H1 (cell line): ENCODE measurements around the gene DFFB. TPM values are rescaled to one million over a fixed set of nuclear protein-coding genes. Genes with fewer than 3 reads are reported as not detected.

Source experiments
- CTCF ChIA-PET: fragments of 300-600 bp; sonication (Branson Sonifier 250); formaldehyde crosslinking; loops from one replicate; lab custom pipeline; 2021; ENCODE audit not compliant: partially characterized antibody; lab: Charles Lee
- POLR2A ChIA-PET: fragments of 300-600 bp; sonication (Branson Sonifier 250); formaldehyde crosslinking; loops from one replicate; lab custom pipeline; 2021; ENCODE audit warnings: inconsistent platforms; ENCODE audit not compliant: partially characterized antibody; lab: Charles Lee
- DNase-seq, 2 experiments: peaks; one replicate each; pipeline versions ENCODE4 v3.0.0 to v3.0.0-alpha.2; 2010 to 2022; ENCODE audit warnings: low spot score in 2 of 2, low read depth in 1 of 2, mixed read lengths in 1 of 2
- FAIRE-seq: peaks from 2 replicates; lab custom pipeline; 2011; peaks lifted over from hg19 to GRCh38; lab: Jason Lieb, UNC
- H2AFZ ChIP-seq: 2 replicates; pipeline ENCODE4 v1.8.1; 2012; ENCODE audit warnings: low read length, inconsistent platforms
- H2AK5ac ChIP-seq: 2 replicates; pipeline ENCODE4 v1.6.1; 2013; ENCODE audit warnings: low read depth, low read length
- H2BK120ac ChIP-seq: replicated peaks from 2 replicates; pipeline ENCODE3; 2013; ENCODE audit warnings: low read depth, low read length, inconsistent platforms
- H2BK12ac ChIP-seq: 2 replicates; pipeline ENCODE4 v1.6.1; 2013; ENCODE audit warnings: low read depth, low read length
- H2BK15ac ChIP-seq: 2 replicates; pipeline ENCODE4 v1.6.1; 2013; ENCODE audit warnings: low read length
- H2BK20ac ChIP-seq: 2 replicates; pipeline ENCODE4 v1.6.1; 2013; ENCODE audit warnings: low read length
- H2BK5ac ChIP-seq: 2 replicates; pipeline ENCODE4 v1.6.1; 2013; ENCODE audit warnings: low read depth, low read length
- H3K14ac ChIP-seq: 2 replicates; pipeline ENCODE4 v1.6.1; 2013; ENCODE audit warnings: inconsistent platforms; ENCODE audit not compliant: insufficient read length
- H3K18ac ChIP-seq: 2 replicates; pipeline ENCODE4 v1.6.1; 2013; ENCODE audit warnings: low read length; ENCODE audit errors: extremely low read depth
- H3K23ac ChIP-seq: 2 replicates; pipeline ENCODE4 v1.6.1; 2013; ENCODE audit warnings: inconsistent platforms; ENCODE audit not compliant: insufficient read length
- H3K23me2 ChIP-seq: 2 replicates; pipeline ENCODE4 v1.6.1; 2013; ENCODE audit warnings: low read depth, low read length
- H3K27ac ChIP-seq: 2 replicates; pipeline ENCODE4 v1.6.1; 2011; ENCODE audit warnings: low read depth, low read length, inconsistent platforms
- H3K27me3 ChIP-seq, 4 experiments: replicated peaks in 1 of 4; 1 replicate in 1 of 4; 2 replicates in 3 of 4; pipeline versions ENCODE4 v1.6.1 to v1.8.1; 2011 to 2013; ENCODE audit warnings: low read length in 3 of 4, mild to moderate bottlenecking in 3 of 4, inconsistent platforms in 2 of 4, mixed read lengths in 2 of 4, moderate library complexity in 1 of 4; ENCODE audit not compliant: control insufficient read depth in 3 of 4, insufficient read depth in 3 of 4; ENCODE audit errors: extremely low read depth in 1 of 4
- H3K36me3 ChIP-seq, 4 experiments: 2 replicates each; pipeline versions ENCODE4 v1.6.1 to v1.8.1; 2011 to 2013; ENCODE audit warnings: mild to moderate bottlenecking in 4 of 4, low read length in 3 of 4, moderate library complexity in 2 of 4, control low read depth in 1 of 4, inconsistent platforms in 1 of 4; ENCODE audit not compliant: insufficient read depth in 4 of 4, control insufficient read depth in 2 of 4
- H3K4ac ChIP-seq: replicated peaks from 2 replicates; pipeline ENCODE3; 2013; ENCODE audit warnings: low read length, low read depth, mixed read lengths, inconsistent platforms; ENCODE audit not compliant: insufficient read length
- H3K4me1 ChIP-seq, 4 experiments: replicated peaks in 1 of 4; 1 replicate in 1 of 4; 2 replicates in 3 of 4; pipeline versions ENCODE4 v1.6.1 to v1.8.1; 2011 to 2013; ENCODE audit warnings: low read length in 3 of 4, inconsistent platforms in 2 of 4, mixed read lengths in 1 of 4; ENCODE audit not compliant: insufficient read depth in 4 of 4, control insufficient read depth in 3 of 4
- H3K4me2 ChIP-seq, 2 experiments: 2 replicates each; pipeline versions ENCODE4 v1.6.1 to v1.8.1; 2011 to 2013; ENCODE audit warnings: low read depth in 2 of 2, low read length in 2 of 2, control low read depth in 1 of 2, inconsistent platforms in 1 of 2, mild to moderate bottlenecking in 1 of 2; ENCODE audit not compliant: insufficient read depth in 1 of 2
- H3K4me3 ChIP-seq, 4 experiments: fragments of 200-600, 300-600 bp in 1 of 4; sonication (generic), shearing (Covaris generic), sonication (Bioruptor Twin) in 1 of 4; 2 replicates each; pipeline versions ENCODE4 v1.5.1 to v1.8.1; 2011 to 2016; ENCODE audit warnings: low read length in 4 of 4, low read depth in 3 of 4, control low read depth in 2 of 4, inconsistent platforms in 2 of 4, mild to moderate bottlenecking in 2 of 4, mixed read lengths in 1 of 4, moderate library complexity in 1 of 4; ENCODE audit not compliant: insufficient read depth in 2 of 4; ENCODE audit errors: extremely low read depth in 1 of 4
- H3K56ac ChIP-seq: replicated peaks from 2 replicates; pipeline ENCODE3; 2013; ENCODE audit warnings: low read depth, mild to moderate bottlenecking, mixed read lengths, low read length, inconsistent platforms; ENCODE audit not compliant: insufficient read length
- H3K79me1 ChIP-seq: 2 replicates; pipeline ENCODE4 v1.6.1; 2013; ENCODE audit warnings: low read depth, low read length, control low read depth
- H3K79me2 ChIP-seq, 2 experiments: 2 replicates each; pipeline versions ENCODE4 v1.6.1 to v1.8.1; 2012 to 2013; ENCODE audit warnings: low read length in 2 of 2, mild to moderate bottlenecking in 2 of 2, inconsistent platforms in 1 of 2; ENCODE audit not compliant: insufficient read depth in 2 of 2, control insufficient read depth in 1 of 2
- H3K9ac ChIP-seq, 4 experiments: replicated peaks in 1 of 4; 1 replicate in 1 of 4; 2 replicates in 3 of 4; pipeline versions ENCODE4 v1.6.1 to v1.8.1; 2011 to 2013; ENCODE audit warnings: low read depth in 3 of 4, low read length in 3 of 4, control low read depth in 2 of 4, mild to moderate bottlenecking in 2 of 4, moderate library complexity in 2 of 4, inconsistent platforms in 1 of 4; ENCODE audit errors: extremely low read depth in 1 of 4
- H3K9me3 ChIP-seq, 2 experiments: 2 replicates each; pipeline versions ENCODE4 v1.6.1 to v1.8.1; 2012 to 2013; ENCODE audit warnings: mild to moderate bottlenecking in 2 of 2, moderate library complexity in 2 of 2, control low read depth in 1 of 2, inconsistent platforms in 1 of 2, low read depth in 1 of 2, low read length in 1 of 2, mixed read lengths in 1 of 2; ENCODE audit not compliant: insufficient read depth in 2 of 2
- H4K20me1 ChIP-seq, 2 experiments: replicated peaks in 1 of 2; 2 replicates each; pipeline versions ENCODE3 to v1.8.1; 2011 to 2013; ENCODE audit warnings: inconsistent platforms in 2 of 2, low read length in 2 of 2, mild to moderate bottlenecking in 1 of 2; ENCODE audit not compliant: insufficient read depth in 2 of 2, control insufficient read depth in 1 of 2
- H4K5ac ChIP-seq: 2 replicates; pipeline ENCODE4 v1.6.1; 2013; ENCODE audit warnings: low read length, low read depth, mixed read lengths, inconsistent platforms; ENCODE audit not compliant: insufficient read length
- H4K8ac ChIP-seq: 2 replicates; pipeline ENCODE4 v1.8.0; 2013; ENCODE audit warnings: mild to moderate bottlenecking, moderate library complexity, low read length, inconsistent platforms; ENCODE audit not compliant: insufficient read depth; ENCODE audit errors: extremely low read depth
- H4K91ac ChIP-seq: replicated peaks from 2 replicates; pipeline ENCODE3; 2013; ENCODE audit warnings: low read length, mixed read lengths, inconsistent platforms; ENCODE audit not compliant: insufficient read length
- CBX5 ChIP-seq: fragments of 300-800, 300-1000 bp; sonication (generic); IDR thresholded peaks from 2 replicates; pipeline ENCODE4 v1.7.1; 2016; ENCODE audit warnings: antibody characterized with exemption, low read length, low read depth
- CHD1 ChIP-seq: IDR thresholded peaks from 2 replicates; pipeline ENCODE4 v1.6.1; 2012; ENCODE audit warnings: low read depth, low read length, improper control_type of control experiment
- FOSL1 ChIP-seq: IDR thresholded peaks from 2 replicates; pipeline ENCODE4 v1.6.1; 2011; ENCODE audit warnings: mild to moderate bottlenecking, low read depth, low read length, moderate library complexity; ENCODE audit not compliant: insufficient read depth
- POLR2AphosphoS5 ChIP-seq: IDR thresholded peaks from 2 replicates; pipeline ENCODE4 v1.6.1; 2011; ENCODE audit warnings: low read depth, low read length
- POU5F1 ChIP-seq: IDR thresholded peaks from 2 replicates; pipeline ENCODE4 v1.6.1; 2011; ENCODE audit warnings: low read depth, mild to moderate bottlenecking, low read length, moderate library complexity
- RAD21 ChIP-seq, 2 experiments: IDR thresholded peaks in 1 of 2; conservative IDR thresholded peaks in 1 of 2; 2 replicates each; pipeline ENCODE4 v1.6.1; 2011; ENCODE audit warnings: low read depth in 2 of 2, low read length in 2 of 2, improper control_type of control experiment in 1 of 2, inconsistent platforms in 1 of 2, mild to moderate bottlenecking in 1 of 2, moderate library complexity in 1 of 2
- SAP30 ChIP-seq: fragments of 300-600 bp; sonication (generic); IDR thresholded peaks from 2 replicates; pipeline ENCODE4 v1.7.1; 2012; ENCODE audit warnings: low read length, moderate library complexity, mild to moderate bottlenecking, inconsistent platforms; ENCODE audit not compliant: insufficient read depth, insufficient replicate concordance
- SIX5 ChIP-seq: IDR thresholded peaks from 2 replicates; pipeline ENCODE4 v1.6.1; 2011; ENCODE audit warnings: mild to moderate bottlenecking, low read depth, low read length
- SP4 ChIP-seq: IDR thresholded peaks from 2 replicates; pipeline ENCODE4 v1.6.1; 2012; ENCODE audit warnings: low read length, inconsistent platforms
- TAF1 ChIP-seq: IDR thresholded peaks from 2 replicates; pipeline ENCODE4 v1.6.1; 2011; ENCODE audit warnings: mild to moderate bottlenecking, low read depth, low read length
- YY1 ChIP-seq: IDR thresholded peaks from 2 replicates; pipeline ENCODE4 v1.6.1; 2011; ENCODE audit warnings: low read depth, mild to moderate bottlenecking, low read length
- WGBS, 2 experiments: shearing (Covaris generic) in 1 of 2; methylation state at CpG; one replicate each; pipeline versions ENCODE4 v1.1.6 to v1.1.7; 2013 to 2015; ENCODE audit warnings: low lambda C conversion rate in 2 of 2, mixed read lengths in 2 of 2, inconsistent platforms in 1 of 2, low coverage in 1 of 2, missing lambda C conversion rate in 1 of 2; ENCODE audit not compliant: insufficient replicate concordance in 2 of 2, insufficient coverage in 1 of 2, insufficient read length in 1 of 2; ENCODE audit errors: extremely low coverage in 1 of 2, missing lambda C conversion rate in 1 of 2; 5-methylcytosine and 5-hydroxymethylcytosine counted together
- polyA plus RNA-seq, 7 experiments: library from polyadenylated mRNA; depleted of rRNA in 3 of 7; stranded (reverse) in 5 of 7; unstranded in 2 of 7; fragments of >200 nt in 5 of 7; fragments of 200-250 nt in 2 of 7; gene quantifications; 1 replicate in 5 of 7; 2 replicates in 1 of 7; 4 replicates in 1 of 7; pipeline versions ENCODE4 v1.2.1 to v1.2.3, GENCODE V29; 2011 to 2013; ENCODE audit warnings: missing spikeins in 2 of 7, mixed read lengths in 2 of 7
- total RNA-seq: library from RNA; stranded (reverse); fragmentation: NEBNext Ultra II Directional; extraction: Animal tissue kit (Norgen Biotek cat#: 25700); gene quantifications from 2 replicates; pipeline ENCODE4 v1.2.1, GENCODE V29; 2021
- TF ChIP-seq, protein P1 (sequence below): IDR thresholded peaks from 2 replicates; pipeline ENCODE4 v1.6.1; 2012; ENCODE audit warnings: inconsistent platforms

DFFB gene
- total and polyA plus RNA-seq, 2 of the 8 experiments (the other 6 are each of a cell fraction or from before 2014, with no cell fraction given) = 8.6 to 11.9 TPM

- Histone ChIP-seq H2BK20ac (no peak overlapping the region), H3K4me1 (peaks cover 0 to 12% (median 3%) of the 10 kb centered on the region in 4 experiments; a peak in 1 of 7 replicates), H3K9me3 (no peaks in the 10 kb centered on the region), H3K4ac (no peak overlapping the region), H3K4me3 (no peak overlapping the region), H3K23ac (no peak overlapping the region), H2BK12ac (no peak overlapping the region), H3K23me2 (peaks cover 8% of the 10 kb centered on the region), H2AK5ac (no peak overlapping the region), H4K91ac (no peak overlapping the region), H3K27ac (no peak overlapping the region), H4K8ac (no peak overlapping the region), H3K36me3 (no peaks in the 10 kb centered on the region), H3K27me3 (no peaks in the 10 kb centered on the region), H3K79me1 (peaks cover under 1% of the 10 kb centered on the region; the same call in 1 of the 2 replicates), H3K79me2 (peaks cover 3 to 11% of the 10 kb centered on the region in 2 experiments; a peak in 3 of 4 replicates), H3K14ac (no peak overlapping the region), H2AFZ (no peak overlapping the region), H2BK120ac (no peak overlapping the region), H2BK15ac (no peak overlapping the region; the same call in 1 of the 2 replicates), H3K56ac (no peak overlapping the region), H3K4me2 (no peak overlapping the region), H3K18ac (no peak overlapping the region), H3K9ac (no peak overlapping the region), H2BK5ac (no peak overlapping the region), H4K5ac (no peak overlapping the region), H4K20me1 (peaks cover 0 to 3% of the 10 kb centered on the region in 2 experiments)
- FAIRE-seq = no peak
- DNase-seq = no peak
- ChIA-PET POLR2A (no interaction called here), CTCF (interaction anchor here (0.8 to 1.9 kb wide), 4 partner anchors 10 to 116 kb away, joined by 3 to 6 read pairs (median 3); no protein-coding TSS in a partner anchor)
- 88% methylated on average over 14 of the region's 16 CpGs; no CpG with 5 or more reads in 1 of the 2 experiments for WGBS, 2 experiments
- TF ChIP-seq POLR2AphosphoS5 (no peak), SP4 (no peak), CBX5 (no peak), TAF1 (no peak), SAP30 (no peak), CHD1 (no peak), YY1 (no peak), POU5F1 (no peak), RAD21 (IDR thresholded peaks at IDR 0.05 in 1 of 2, conservative IDR thresholded peaks at IDR 0.05 in 1 of 2; ENCODE audit: low read depth in 2 of 2, low read length in 2 of 2) (no peak), FOSL1 (no peak), SIX5 (no peak)
- TF ChIP-seq, protein P1, sequence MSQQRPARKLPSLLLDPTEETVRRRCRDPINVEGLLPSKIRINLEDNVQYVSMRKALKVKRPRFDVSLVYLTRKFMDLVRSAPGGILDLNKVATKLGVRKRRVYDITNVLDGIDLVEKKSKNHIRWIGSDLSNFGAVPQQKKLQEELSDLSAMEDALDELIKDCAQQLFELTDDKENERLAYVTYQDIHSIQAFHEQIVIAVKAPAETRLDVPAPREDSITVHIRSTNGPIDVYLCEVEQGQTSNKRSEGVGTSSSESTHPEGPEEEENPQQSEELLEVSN = no peak
These were observed 46.1 kb downstream of the DFFB start for GRCh38 chr1:3903141-3904005.
